H9 (cell line): Measurements from ENCODE around the gene SOX11. TPM values are rescaled to one million over a fixed set of nuclear protein-coding genes. Genes with fewer than 3 reads are reported as not detected.
"Not testable (repeated sequence)": the region's sequence is repeated elsewhere in the genome, so short reads cannot be mapped to it uniquely, and the experiment has no call there.

Experiments used
- DNase-seq: peaks from one replicate; pipeline ENCODE4 v3.0.0-alpha.2; 2017
- H2AFZ ChIP-seq: one replicate; pipeline ENCODE4 v1.6.1; 2013; ENCODE audit warnings: mild to moderate bottlenecking, low read length, control low read depth, moderate library complexity
- H2AK5ac ChIP-seq: 2 replicates; pipeline ENCODE4 v1.6.1; 2013; ENCODE audit warnings: low read length, control low read depth, mixed read lengths; ENCODE audit not compliant: insufficient read length
- H2BK120ac ChIP-seq: one replicate; pipeline ENCODE4 v1.6.1; 2013; ENCODE audit warnings: low read depth, mild to moderate bottlenecking, low read length, control low read depth, inconsistent platforms; ENCODE audit not compliant: poor library complexity, severe bottlenecking
- H2BK12ac ChIP-seq: 2 replicates; pipeline ENCODE4 v1.6.1; 2013; ENCODE audit warnings: low read length, control low read depth, mixed read lengths, low read depth; ENCODE audit not compliant: insufficient read length
- H2BK15ac ChIP-seq: 2 replicates; pipeline ENCODE4 v1.6.1; 2013; ENCODE audit warnings: low read depth, low read length, control low read depth
- H2BK20ac ChIP-seq: one replicate; pipeline ENCODE4 v1.6.1; 2013; ENCODE audit warnings: low read depth, mild to moderate bottlenecking, low read length, control low read depth, inconsistent platforms; ENCODE audit not compliant: poor library complexity, severe bottlenecking
- H2BK5ac ChIP-seq: 2 replicates; pipeline ENCODE4 v1.6.1; 2013; ENCODE audit warnings: low read length, control low read depth, mixed read lengths; ENCODE audit not compliant: insufficient read length
- H3K14ac ChIP-seq: 2 replicates; pipeline ENCODE4 v1.6.1; 2013; ENCODE audit warnings: low read length, control low read depth; ENCODE audit not compliant: insufficient read depth
- H3K18ac ChIP-seq: 2 replicates; pipeline ENCODE4 v1.6.1; 2013; ENCODE audit warnings: low read depth, mild to moderate bottlenecking, mixed read lengths, low read length, control low read depth; ENCODE audit not compliant: insufficient read length
- H3K23ac ChIP-seq: 2 replicates; pipeline ENCODE4 v1.6.1; 2013; ENCODE audit warnings: low read length, control low read depth, mixed read lengths, low read depth; ENCODE audit not compliant: insufficient read length
- H3K23me2 ChIP-seq: 2 replicates; pipeline ENCODE4 v1.6.1; 2013; ENCODE audit warnings: low read depth, mild to moderate bottlenecking, mixed read lengths, low read length, control low read depth; ENCODE audit not compliant: insufficient read length, poor library complexity, severe bottlenecking
- H3K27ac ChIP-seq: 2 replicates; pipeline ENCODE4 v1.5.1; 2013; ENCODE audit warnings: low read length, control low read depth, mixed read lengths, low read depth; ENCODE audit not compliant: insufficient read length
- H3K27me3 ChIP-seq: 2 replicates; pipeline ENCODE4 v1.6.1; 2013; ENCODE audit warnings: low read length, control low read depth, inconsistent platforms; ENCODE audit not compliant: insufficient read depth
- H3K4ac ChIP-seq: 2 replicates; pipeline ENCODE4 v1.6.1; 2013; ENCODE audit warnings: low read depth, mild to moderate bottlenecking, control low read depth, inconsistent platforms, low read length, moderate library complexity
- H3K4me1 ChIP-seq: 2 replicates; pipeline ENCODE4 v1.6.1; 2013; ENCODE audit warnings: low read length, control low read depth, inconsistent platforms; ENCODE audit not compliant: insufficient read depth
- H3K4me2 ChIP-seq: 2 replicates; pipeline ENCODE4 v1.6.1; 2013; ENCODE audit warnings: low read length, control low read depth, mixed read lengths; ENCODE audit not compliant: insufficient read length, insufficient read depth
- H3K56ac ChIP-seq: 2 replicates; pipeline ENCODE4 v1.6.1; 2013; ENCODE audit warnings: low read depth, mild to moderate bottlenecking, mixed read lengths, low read length, control low read depth; ENCODE audit not compliant: insufficient read length
- H3K79me1 ChIP-seq: 2 replicates; pipeline ENCODE4 v1.6.1; 2013; ENCODE audit warnings: low read depth, mild to moderate bottlenecking, moderate library complexity, low read length, control low read depth, inconsistent platforms; ENCODE audit not compliant: insufficient read depth, poor library complexity, severe bottlenecking
- H3K79me2 ChIP-seq: 2 replicates; pipeline ENCODE4 v1.6.1; 2013; ENCODE audit warnings: low read length, control low read depth, inconsistent platforms; ENCODE audit not compliant: insufficient read depth
- H3K9ac ChIP-seq: 2 replicates; pipeline ENCODE4 v1.6.1; 2013; ENCODE audit warnings: low read length, control low read depth, mixed read lengths; ENCODE audit not compliant: insufficient read length; ENCODE audit errors: extremely low read depth
- H3K9me3 ChIP-seq: one replicate; pipeline ENCODE4 v1.6.1; 2013; ENCODE audit warnings: low read depth, low read length, inconsistent platforms; ENCODE audit not compliant: control insufficient read depth
- H3T11ph ChIP-seq: one replicate; pipeline ENCODE4 v1.6.1; 2013; ENCODE audit warnings: mild to moderate bottlenecking, low read length, control low read depth, inconsistent platforms
- H4K20me1 ChIP-seq: one replicate; pipeline ENCODE4 v1.6.1; 2013; ENCODE audit not compliant: control insufficient read depth, insufficient read length, insufficient read depth
- H4K5ac ChIP-seq: 2 replicates; pipeline ENCODE4 v1.6.1; 2013; ENCODE audit warnings: low read depth, mild to moderate bottlenecking, mixed read lengths, low read length, control low read depth; ENCODE audit not compliant: insufficient read length
- H4K8ac ChIP-seq: replicated peaks from 2 replicates; pipeline ENCODE4 v1.6.1; 2013; ENCODE audit warnings: low read length, control low read depth, mixed read lengths, low read depth; ENCODE audit not compliant: insufficient read length
- H4K91ac ChIP-seq: 2 replicates; pipeline ENCODE4 v1.6.1; 2013; ENCODE audit warnings: low read depth, mild to moderate bottlenecking, moderate library complexity, mixed read lengths, low read length, control low read depth; ENCODE audit not compliant: insufficient read length
- H3K27ac Mint-ChIP-seq, 3 experiments: 2 replicates in 2 of 3; 3 replicates in 1 of 3; pipeline ENCODE4 v1.8.0; 2020 to 2021; ENCODE audit warnings: mixed read lengths in 3 of 3, mild to moderate bottlenecking in 1 of 3, moderate library complexity in 1 of 3
- H3K27me3 Mint-ChIP-seq: 2 replicates; pipeline ENCODE4 v1.8.0; 2021; ENCODE audit warnings: low read depth, mild to moderate bottlenecking, moderate library complexity, mixed read lengths
- H3K36me3 Mint-ChIP-seq, 3 experiments: 2 replicates in 2 of 3; 3 replicates in 1 of 3; pipeline ENCODE4 v1.8.0; 2020 to 2021; ENCODE audit warnings: low read depth in 3 of 3, mixed read lengths in 3 of 3; ENCODE audit not compliant: insufficient read depth in 1 of 3
- H3K4me1 Mint-ChIP-seq, 2 experiments: 2 replicates each; pipeline ENCODE4 v1.8.0; 2020; ENCODE audit warnings: mixed read lengths in 2 of 2
- H3K4me3 Mint-ChIP-seq, 2 experiments: 2 replicates in 1 of 2; 3 replicates in 1 of 2; pipeline ENCODE4 v1.8.0; 2020 to 2021; ENCODE audit warnings: mild to moderate bottlenecking in 2 of 2, mixed read lengths in 2 of 2, moderate library complexity in 1 of 2
- H3K9me3 Mint-ChIP-seq, 2 experiments: 2 replicates in 1 of 2; 3 replicates in 1 of 2; pipeline ENCODE4 v1.8.0; 2020; ENCODE audit warnings: mild to moderate bottlenecking in 2 of 2, mixed read lengths in 2 of 2, moderate library complexity in 1 of 2
- CTCF ChIP-seq: fragments of 200-600 bp; sonication (generic); conservative IDR thresholded peaks from 3 replicates; pipeline ENCODE4 v1.8.0; 2021; ENCODE audit warnings: antibody characterized with exemption, mild to moderate bottlenecking
- WGBS: extraction: QIAGEN DNeasy Blood & Tissue Kit; methylation state at CpG from one replicate; pipeline ENCODE4 v1.1.7; 2013; ENCODE audit warnings: missing lambda C conversion rate, low lambda C conversion rate, mixed read lengths; ENCODE audit not compliant: insufficient read length; ENCODE audit errors: extremely low coverage; 5-methylcytosine and 5-hydroxymethylcytosine counted together
- long read RNA-seq: library from polyadenylated mRNA; unstranded; transcript quantifications from one replicate; pipeline ENCODE4 v2.0.0, GENCODE V29; 2020
- total RNA-seq: library from RNA; stranded (reverse); gene quantifications from 2 replicates; pipeline ENCODE4 v1.2.1, GENCODE V29; 2021

SOX11 gene
- 42.8 and 43.8 TPM in 2 replicates for total RNA-seq
- long read RNA-seq, full-length matches to known transcripts, result 5 of 5 reads
- long read RNA-seq, partial matches to known transcripts, result 0 of 5 reads
- long read RNA-seq, other reads (novel, unspliced or antisense), result 0 of 5 reads

- Histone ChIP-seq H4K8ac (no peak within 1 kb of the TSS), H3K23me2 (peaks cover 12% of the 10 kb centered on the region), H3K4me2 (peak within 1 kb of the TSS; percentile 95), H4K91ac (no peak within 1 kb of the TSS), H2BK12ac (no peak within 1 kb of the TSS), H3K27ac (no peak within 1 kb of the TSS), H3K56ac (no peak within 1 kb of the TSS), H3K79me1 (no peaks in the 10 kb centered on the region), H3T11ph (no peak within 1 kb of the TSS), H3K9ac (peak within 1 kb of the TSS; percentile 69), H4K20me1 (no peaks in the 10 kb centered on the region), H2BK120ac (no peak within 1 kb of the TSS), H3K14ac (peak within 1 kb of the TSS; percentile 88), H2BK5ac (no peak within 1 kb of the TSS), H3K27me3 (no peaks in the 10 kb centered on the region), H2AK5ac (no peak within 1 kb of the TSS), H4K5ac (no peak within 1 kb of the TSS), H3K18ac (peak within 1 kb of the TSS; percentile 88), H2BK15ac (no peak within 1 kb of the TSS; the same call in 1 of the 2 replicates), H2BK20ac (no peak within 1 kb of the TSS), H3K4ac (no peak within 1 kb of the TSS), H2AFZ (no peak within 1 kb of the TSS), H3K9me3 (no peaks in the 10 kb centered on the region), H3K79me2 (peaks cover 8% of the 10 kb centered on the region; the same call in 1 of the 2 replicates), H3K23ac (no peak within 1 kb of the TSS), H3K4me1 (no peaks in the 10 kb centered on the region)
- WGBS, result no CpG with 5 or more reads among the region's 60 CpGs
- H3K9me3 Mint-ChIP-seq, result peaks cover 0 to 2% of the 10 kb centered on the region in 2 experiments; a peak in 2 of 5 replicates
- peak within 1 kb of the TSS; percentile 94 to 96 (median 95) for H3K27ac Mint-ChIP-seq
- peak within 1 kb of the TSS; percentile 91 to 97 for H3K4me3 Mint-ChIP-seq
- peaks cover 12 to 26% of the 10 kb centered on the region in 2 experiments for H3K4me1 Mint-ChIP-seq
- H3K36me3 Mint-ChIP-seq, result peaks cover 4 to 24% (median 12%) of the 10 kb centered on the region in 3 experiments
- no peak for TF ChIP-seq CTCF
- H3K27me3 Mint-ChIP-seq, result no peaks in the 10 kb centered on the region; the same call in none of the 2 replicates
- peak; percentile 93 for DNase-seq
These were observed at the start of gene SOX11 for GRCh38 chr2:5691985-5692529. SOX11 (plus strand) TSS chr2:5692384; CDS start chr2:5692722, 338 bp downstream.

GRCh38 chr2:5652734-5653133, 39.5 kb upstream of the SOX11 start:
- not testable (repeated sequence) for H2BK120ac ChIP-seq, H2BK20ac ChIP-seq, H2AK5ac ChIP-seq, H2BK12ac ChIP-seq, H4K91ac ChIP-seq, H3K36me3 Mint-ChIP-seq, H3K27ac Mint-ChIP-seq, H3K14ac ChIP-seq, H3K4ac ChIP-seq, H3K79me1 ChIP-seq, H4K8ac ChIP-seq, H3K27me3 Mint-ChIP-seq, H3K4me1 ChIP-seq, H3K4me1 Mint-ChIP-seq, H3K18ac ChIP-seq, H2AFZ ChIP-seq, H3K9ac ChIP-seq, H3K27me3 ChIP-seq, H3K79me2 ChIP-seq, H3K23ac ChIP-seq, H3K9me3 ChIP-seq, H4K5ac ChIP-seq, H3K9me3 Mint-ChIP-seq, H2BK5ac ChIP-seq, H3K4me2 ChIP-seq, H3K56ac ChIP-seq, H4K20me1 ChIP-seq, H3K4me3 Mint-ChIP-seq, DNase-seq, H3K27ac ChIP-seq, H3T11ph ChIP-seq, H3K23me2 ChIP-seq, H2BK15ac ChIP-seq
- WGBS, result no CpG with 5 or more reads among the region's 2 CpGs
